Lung (tissue), 12 donors: Measurements from ENCODE around the gene NTS. TPM values are rescaled to one million over a fixed set of nuclear protein-coding genes. Genes with fewer than 3 reads are reported as not detected.

Experiments used
- ATAC-seq: fragments of 200-7000 bp; cut with Tn5 transposase; one replicate; pipeline ENCODE4 v1.9.1; 2020; ENCODE audit warnings: moderate number of reproducible peaks; ENCODE audit not compliant: insufficient read depth, low FRiP score
- DNase-seq, 3 donors: peaks; one replicate each; pipeline ENCODE4 v3.0.0-alpha.2; 2013 to 2017
- H3K27ac ChIP-seq, 2 donors: one replicate each; pipeline ENCODE4 v1.5.1; 2013; ENCODE audit warnings: mild to moderate bottlenecking in 2 of 2, moderate library complexity in 2 of 2, control low read depth in 1 of 2, inconsistent platforms in 1 of 2, low read depth in 1 of 2, low read length in 1 of 2
- H3K27me3 ChIP-seq, 3 donors: one replicate each; pipeline ENCODE4 v1.5.1; 2013; ENCODE audit warnings: low read length in 2 of 3; ENCODE audit not compliant: control insufficient read depth in 3 of 3, insufficient read depth in 3 of 3
- H3K36me3 ChIP-seq, 4 donors: one replicate each; pipeline ENCODE4 v1.5.1; 2013; ENCODE audit warnings: low read length in 4 of 4, mild to moderate bottlenecking in 1 of 4, moderate library complexity in 1 of 4; ENCODE audit not compliant: control insufficient read depth in 4 of 4, insufficient read depth in 4 of 4
- H3K4me1 ChIP-seq, 5 donors: one replicate each; pipeline ENCODE4 v1.5.1; 2013; ENCODE audit warnings: low read length in 5 of 5, mild to moderate bottlenecking in 2 of 5, moderate library complexity in 1 of 5; ENCODE audit not compliant: control insufficient read depth in 5 of 5, insufficient read depth in 5 of 5
- H3K4me3 ChIP-seq: one replicate; pipeline ENCODE4 v1.5.1; 2013; ENCODE audit warnings: mild to moderate bottlenecking, control low read depth, moderate library complexity
- H3K9ac ChIP-seq, 2 donors: one replicate each; pipeline ENCODE4 v1.5.1; 2013; ENCODE audit warnings: low read length in 2 of 2, control low read depth in 1 of 2; ENCODE audit not compliant: insufficient read depth in 1 of 2
- H3K9me3 ChIP-seq, 4 donors: one replicate each; pipeline ENCODE4 v1.5.1; 2013; ENCODE audit warnings: low read length in 3 of 4, mild to moderate bottlenecking in 1 of 4, moderate library complexity in 1 of 4; ENCODE audit not compliant: control insufficient read depth in 4 of 4, insufficient read depth in 3 of 4
- WGBS, 2 donors: extraction: QIAGEN DNeasy Blood & Tissue Kit; methylation state at CpG; one replicate each; pipeline ENCODE4 v1.1.7; 2013; 5-methylcytosine and 5-hydroxymethylcytosine counted together
- polyA plus RNA-seq, 2 donors: library from polyadenylated mRNA; stranded (reverse); fragments of 200-250 nt; gene quantifications; one replicate each; pipeline ENCODE4 v1.2.1, GENCODE V29; 2013
- total RNA-seq, 2 donors: library from RNA; depleted of rRNA in 1 of 2; stranded (reverse); fragments of >200 nt in 1 of 2; gene quantifications; one replicate each; pipeline ENCODE4 v1.2.1, GENCODE V29; 2014 to 2021
- TF ChIP-seq, protein P1 (sequence below): IDR thresholded peaks from 2 replicates; pipeline ENCODE4 v1.5.1; 2012; ENCODE audit warnings: mild to moderate bottlenecking; ENCODE audit errors: control extremely low read depth, extremely low read depth
- donor health status: control.
- donor health status: control.
- donor health status: Bipolar disorder and iron deficiency.
- donor health status: healthy.
- donor health status: DM: yes; HTN: yes; CAD: no.

The NTS gene
- total and polyA plus RNA-seq, 4 donors: 0.10 to 2.0 (median 1.1) TPM

DNA sequence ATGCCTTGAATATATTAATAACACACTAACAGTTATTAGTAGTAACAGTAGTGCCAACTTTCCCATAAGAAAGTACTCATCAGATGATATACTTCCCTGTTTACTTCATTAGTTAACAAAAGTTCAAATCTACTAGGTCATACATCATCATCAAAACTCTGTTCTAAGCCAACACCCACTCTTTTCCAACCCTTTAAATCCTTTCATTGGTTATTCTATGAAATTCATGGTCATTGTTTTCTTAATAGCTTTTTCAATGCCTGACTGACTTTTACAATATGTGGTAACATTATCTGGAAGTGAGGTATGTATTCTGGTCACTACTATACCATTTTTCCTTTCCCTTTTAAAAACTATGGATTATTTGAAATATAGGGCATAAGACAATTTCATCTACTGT, 9.7 kb downstream of the NTS start:
- no peak overlapping the region for H3K27ac ChIP-seq
- no peak overlapping the region for H3K4me3 ChIP-seq
- TF ChIP-seq, protein P1, sequence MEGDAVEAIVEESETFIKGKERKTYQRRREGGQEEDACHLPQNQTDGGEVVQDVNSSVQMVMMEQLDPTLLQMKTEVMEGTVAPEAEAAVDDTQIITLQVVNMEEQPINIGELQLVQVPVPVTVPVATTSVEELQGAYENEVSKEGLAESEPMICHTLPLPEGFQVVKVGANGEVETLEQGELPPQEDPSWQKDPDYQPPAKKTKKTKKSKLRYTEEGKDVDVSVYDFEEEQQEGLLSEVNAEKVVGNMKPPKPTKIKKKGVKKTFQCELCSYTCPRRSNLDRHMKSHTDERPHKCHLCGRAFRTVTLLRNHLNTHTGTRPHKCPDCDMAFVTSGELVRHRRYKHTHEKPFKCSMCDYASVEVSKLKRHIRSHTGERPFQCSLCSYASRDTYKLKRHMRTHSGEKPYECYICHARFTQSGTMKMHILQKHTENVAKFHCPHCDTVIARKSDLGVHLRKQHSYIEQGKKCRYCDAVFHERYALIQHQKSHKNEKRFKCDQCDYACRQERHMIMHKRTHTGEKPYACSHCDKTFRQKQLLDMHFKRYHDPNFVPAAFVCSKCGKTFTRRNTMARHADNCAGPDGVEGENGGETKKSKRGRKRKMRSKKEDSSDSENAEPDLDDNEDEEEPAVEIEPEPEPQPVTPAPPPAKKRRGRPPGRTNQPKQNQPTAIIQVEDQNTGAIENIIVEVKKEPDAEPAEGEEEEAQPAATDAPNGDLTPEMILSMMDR: no peak
- ATAC-seq (no peak), DNase-seq (no peak)
- H3K27me3 ChIP-seq: no peaks in the 10 kb centered on the region
- H3K9ac ChIP-seq: no peak overlapping the region
- H3K36me3 ChIP-seq: no peaks in the 10 kb centered on the region
- no peaks in the 10 kb centered on the region for H3K4me1 ChIP-seq
- no peaks in the 10 kb centered on the region for H3K9me3 ChIP-seq

DNA sequence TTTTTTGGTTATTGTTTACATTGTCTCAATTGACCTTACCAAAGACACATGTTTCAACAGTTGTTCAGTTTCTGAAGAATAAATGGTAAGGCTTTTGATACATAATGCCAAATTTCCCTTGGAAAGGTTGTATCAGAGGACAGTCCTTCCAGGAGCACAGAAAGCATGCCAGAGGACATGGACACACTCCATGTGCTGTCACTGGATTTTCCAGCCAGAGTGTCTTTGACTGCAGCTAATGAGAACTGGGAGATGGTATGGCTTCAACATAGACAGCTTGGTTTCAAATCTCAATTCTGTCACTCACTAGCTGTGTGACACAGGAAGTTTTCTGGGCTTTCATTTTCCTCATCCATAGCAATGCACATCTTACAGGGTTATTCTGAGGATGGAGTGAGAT, 20.6 kb downstream of the NTS start:
- no peak overlapping the region for H3K4me3 ChIP-seq
- H3K27ac ChIP-seq: no peak overlapping the region
- no peaks in the 10 kb centered on the region for H3K27me3 ChIP-seq
- TF ChIP-seq, protein P1: no peak
- H3K9me3 ChIP-seq: no peaks in the 10 kb centered on the region
- no peaks in the 10 kb centered on the region for H3K36me3 ChIP-seq
- no peak for ATAC-seq
- H3K4me1 ChIP-seq: peaks cover 0 to 1% (median 0%) of the 10 kb centered on the region in 5 donors
- no peak for DNase-seq
- H3K9ac ChIP-seq: no peak overlapping the region

DNA sequence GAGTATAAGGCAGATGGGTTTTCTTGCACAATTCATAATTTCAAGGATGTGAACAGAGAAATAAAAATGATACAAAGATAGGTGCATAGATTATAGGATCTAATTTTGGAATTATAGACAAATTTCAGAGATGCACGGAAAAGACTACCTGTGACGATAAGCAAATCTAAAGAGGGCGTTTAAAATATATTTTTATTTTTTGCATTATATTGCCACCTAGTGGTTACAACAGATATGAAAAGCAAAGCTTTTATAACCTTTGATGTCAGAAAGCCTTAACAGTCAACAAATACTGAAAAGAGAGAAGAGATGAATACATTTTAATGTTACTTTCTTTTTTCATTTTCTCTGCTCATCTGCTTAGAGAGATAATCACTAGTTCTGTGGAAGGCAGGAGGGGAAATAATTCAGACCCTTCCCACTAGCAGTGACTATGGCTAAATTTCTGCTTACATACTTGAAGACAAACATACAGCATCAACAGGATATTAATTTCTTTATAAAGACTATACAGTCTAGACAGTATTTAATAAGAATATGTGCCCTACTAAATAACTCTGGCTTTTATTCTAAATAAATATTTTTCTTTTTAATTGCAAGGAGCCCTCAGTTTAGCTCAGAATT, 46.3 kb downstream of the NTS start:
- no peak overlapping the region for H3K9ac ChIP-seq
- DNase-seq (peak in 2 of 3 donors; percentile 50), ATAC-seq (no peak)
- H3K4me1 ChIP-seq: no peaks in the 10 kb centered on the region
- no peaks in the 10 kb centered on the region for H3K9me3 ChIP-seq
- no peak overlapping the region for H3K27ac ChIP-seq
- no peak overlapping the region for H3K4me3 ChIP-seq
- no peaks in the 10 kb centered on the region for H3K36me3 ChIP-seq
- TF ChIP-seq, protein P1: peak; percentile 24
- WGBS, 2 donors: 3 to 4% methylated on average over 3 of the region's 3 CpGs
- H3K27me3 ChIP-seq: no peaks in the 10 kb centered on the region

- 91 to 93% methylated on average over 1 of the region's 1 CpG for WGBS, 2 donors
- H3K27ac ChIP-seq: no peak overlapping the region
- no peaks in the 10 kb centered on the region for H3K36me3 ChIP-seq
- TF ChIP-seq, protein P1: no peak
- H3K9me3 ChIP-seq: no peaks in the 10 kb centered on the region
- H3K4me3 ChIP-seq: no peak overlapping the region
- no peaks in the 10 kb centered on the region for H3K27me3 ChIP-seq
- DNase-seq: peak in 2 of 3 donors; percentile 49 to 63
- no peak for ATAC-seq
- H3K4me1 ChIP-seq: no peaks in the 10 kb centered on the region
- no peak overlapping the region for H3K9ac ChIP-seq
Measured at GRCh38 chr12:85923767-85924331, 49.8 kb downstream of the NTS start.
